Hypothalamus (tissue), 51 donors: ENCODE results near the gene CSKMT.
A peak's percentile ranks its signal among the peaks of the same experiment; 100 is the strongest.
"Not testable (repeated sequence)": the region's sequence is repeated elsewhere in the genome, so short reads cannot be mapped to it uniquely, and the experiment has no call there.

Source experiments
- DNase-seq, 51 donors: peaks; one replicate each; lab custom pipeline; 2025; lab: John Stamatoyannopoulos, UW

Gene CSKMT

GRCh38 chr11:62652161-62653006 lies 12.7 kb upstream of the CSKMT start:
- peak in 2 of 51 donors; percentile 39 to 49 for DNase-seq

GRCh38 chr11:62654297-62654696 lies 10.8 kb upstream of the CSKMT start:
- DNase-seq, result no peak

GRCh38 chr11:62656796-62657429 lies 8.2 kb upstream of the CSKMT start:
- no peak for DNase-seq

- DNase-seq, result peak in 10 of 51 donors; percentile 56 to 73 (median 63)
Measured at GRCh38 chr11:62664405-62665074, 572 bp upstream of the CSKMT start.

- DNase-seq, result peak in 31 of 51 donors; percentile 14 to 71 (median 49)
Measured at GRCh38 chr11:62665599-62666258, 617 bp downstream of the CSKMT start.

- DNase-seq, result peak in 1 of 51 donors; percentile 28
Measured at GRCh38 chr11:62666259-62666926, 1.3 kb downstream of the CSKMT start.

GRCh38 chr11:62667460-62667859 lies 2.3 kb downstream of the CSKMT start:
- DNase-seq, result no peak

- DNase-seq, result no peak
Measured at GRCh38 chr11:62669420-62670161, 4.5 kb downstream of the CSKMT start.

- DNase-seq, result no peak
Measured at GRCh38 chr11:62671236-62671607, 6.1 kb downstream of the CSKMT start.

- DNase-seq, result peak; percentile 42 to 91 (median 71)
Measured at GRCh38 chr11:62671608-62672389, 6.7 kb downstream of the CSKMT start, which contains the start of the genes LBHD1 and UQCC3. TSS of gene LBHD1 (minus strand) at chr11:62672267. CDS start at chr11:62670031, 2,236 bp downstream. TSS of gene UQCC3 (plus strand) at chr11:62671673. CDS start at chr11:62671746, 73 bp downstream.

- DNase-seq, result no peak
Measured at GRCh38 chr11:62673196-62673525, 8.0 kb downstream of the CSKMT start.

GRCh38 chr11:62675415-62675814 lies 10.3 kb downstream of the CSKMT start:
- not testable (repeated sequence) for DNase-seq

- DNase-seq, result no peak
Measured at GRCh38 chr11:62676698-62677097, 11.6 kb downstream of the CSKMT start.

- DNase-seq, result no peak
Measured at GRCh38 chr11:62677156-62677555, 12.0 kb downstream of the CSKMT start.

- no peak for DNase-seq
Measured at GRCh38 chr11:62677714-62678113, 12.6 kb downstream of the CSKMT start.

GRCh38 chr11:62678433-62678769 lies 13.3 kb downstream of the CSKMT start:
- DNase-seq, result no peak

- peak; percentile 58 to 93 (median 81) for DNase-seq
Measured at GRCh38 chr11:62678770-62679696, 13.9 kb downstream of the CSKMT start, which contains the start of gene UBXN1. TSS of gene UBXN1 (minus strand) at chr11:62679073. CDS start at chr11:62678923, 150 bp downstream.

GRCh38 chr11:62680825-62681240 lies 15.7 kb downstream of the CSKMT start:
- DNase-seq, result no peak
